ENCODE data around the gene DOCK2.

DOCK2 gene

GRCh38 chr5:170107674-170108073 is 470.6 kb downstream of the DOCK2 start:
- Mint-ChIP-seq H3K4me3 (no peak overlapping the region), H3K27ac (peak overlapping the region; percentile 39), H3K4me1 (peaks cover 13% of the 10 kb centered on the region), H3K27me3 (ENCODE audit: low read depth, poor library complexity) (peaks cover 17% of the 10 kb centered on the region), H3K9me3 (no peaks in the 10 kb centered on the region), H3K36me3 (ENCODE audit: low read depth) (no peaks in the 10 kb centered on the region)
- no peak for DNase-seq
- no peak for TF ChIP-seq CTCF (IDR thresholded peaks at IDR 0.05)

- Mint-ChIP-seq H3K4me1 (peaks cover 13% of the 10 kb centered on the region), H3K36me3 (ENCODE audit: low read depth) (no peaks in the 10 kb centered on the region), H3K27me3 (ENCODE audit: low read depth, poor library complexity) (peaks cover 17% of the 10 kb centered on the region), H3K9me3 (no peaks in the 10 kb centered on the region), H3K4me3 (no peak overlapping the region), H3K27ac (no peak overlapping the region)
- no peak for TF ChIP-seq CTCF (IDR thresholded peaks at IDR 0.05)
- no peak for DNase-seq
Measured at GRCh38 chr5:170108266-170108785, 471.3 kb downstream of the DOCK2 start.

- H3K4me3 Mint-ChIP-seq: no peak overlapping the region
- no peak for DNase-seq
- no peaks in the 10 kb centered on the region for H3K9me3 Mint-ChIP-seq
- no peak for TF ChIP-seq CTCF (IDR thresholded peaks at IDR 0.05)
- peaks cover 13% of the 10 kb centered on the region for H3K4me1 Mint-ChIP-seq
- H3K27ac Mint-ChIP-seq: peak overlapping the region; percentile 42
- peaks cover 17% of the 10 kb centered on the region for H3K27me3 Mint-ChIP-seq (ENCODE audit: low read depth, poor library complexity)
- H3K36me3 Mint-ChIP-seq (ENCODE audit: low read depth): no peaks in the 10 kb centered on the region
Measured at GRCh38 chr5:170109059-170110031, 472.3 kb downstream of the DOCK2 start.

GRCh38 chr5:170110403-170111087 is 473.5 kb downstream of the DOCK2 start:
- no peak for TF ChIP-seq CTCF (IDR thresholded peaks at IDR 0.05)
- no peaks in the 10 kb centered on the region for H3K36me3 Mint-ChIP-seq (ENCODE audit: low read depth)
- no peak overlapping the region for H3K27ac Mint-ChIP-seq
- H3K9me3 Mint-ChIP-seq: peaks cover 11% of the 10 kb centered on the region
- peaks cover 8% of the 10 kb centered on the region for H3K4me1 Mint-ChIP-seq
- no peak overlapping the region for H3K4me3 Mint-ChIP-seq
- peaks cover 21% of the 10 kb centered on the region for H3K27me3 Mint-ChIP-seq (ENCODE audit: low read depth, poor library complexity)
- DNase-seq: no peak

- H3K27ac Mint-ChIP-seq: peak overlapping the region; percentile 51
- no peak for DNase-seq
Measured at GRCh38 chr5:170111088-170111785, 474.2 kb downstream of the DOCK2 start.

More at GRCh38 chr5:170111088-170111785, 474.2 kb downstream of the DOCK2 start:
- Mint-ChIP-seq H3K4me1 (peaks cover 8% of the 10 kb centered on the region), H3K4me3 (no peak overlapping the region), H3K27me3 (ENCODE audit: low read depth, poor library complexity) (peaks cover 25% of the 10 kb centered on the region), H3K36me3 (ENCODE audit: low read depth) (no peaks in the 10 kb centered on the region), H3K9me3 (peaks cover 15% of the 10 kb centered on the region)
- TF ChIP-seq CTCF (IDR thresholded peaks at IDR 0.05): no peak

Data from nephron progenitor cell (in vitro differentiated cells).